Vagina (tissue), 2 donors: ENCODE measurements around the gene OR52D1.

ENCODE experiments used
- CTCF ChIP-seq, 3 experiments: fragments of 450-650 bp in 2 of 3; fragments of 200-600 bp in 1 of 3; sonication (generic) in 1 of 3; IDR thresholded peaks; one replicate each; pipeline ENCODE4 v1.5.1; 2017 to 2019; ENCODE audit warnings: antibody characterized with exemption in 3 of 3, mild to moderate bottlenecking in 2 of 3, moderate library complexity in 2 of 3
- POLR2A ChIP-seq, 2 donors: fragments of 450-650 bp; IDR thresholded peaks; one replicate each; pipeline ENCODE4 v1.6.1; 2017; ENCODE audit warnings: antibody characterized with exemption in 2 of 2, mild to moderate bottlenecking in 2 of 2, moderate library complexity in 2 of 2

- TF ChIP-seq CTCF (IDR thresholded peaks at IDR 0.05) (no peak), POLR2A (IDR thresholded peaks at IDR 0.05) (no peak)
These were observed 2.5 kb upstream of the OR52D1 start for GRCh38 chr11:5486003-5486402.
